Measurements from ENCODE around the gene ZBP1.

DNA sequence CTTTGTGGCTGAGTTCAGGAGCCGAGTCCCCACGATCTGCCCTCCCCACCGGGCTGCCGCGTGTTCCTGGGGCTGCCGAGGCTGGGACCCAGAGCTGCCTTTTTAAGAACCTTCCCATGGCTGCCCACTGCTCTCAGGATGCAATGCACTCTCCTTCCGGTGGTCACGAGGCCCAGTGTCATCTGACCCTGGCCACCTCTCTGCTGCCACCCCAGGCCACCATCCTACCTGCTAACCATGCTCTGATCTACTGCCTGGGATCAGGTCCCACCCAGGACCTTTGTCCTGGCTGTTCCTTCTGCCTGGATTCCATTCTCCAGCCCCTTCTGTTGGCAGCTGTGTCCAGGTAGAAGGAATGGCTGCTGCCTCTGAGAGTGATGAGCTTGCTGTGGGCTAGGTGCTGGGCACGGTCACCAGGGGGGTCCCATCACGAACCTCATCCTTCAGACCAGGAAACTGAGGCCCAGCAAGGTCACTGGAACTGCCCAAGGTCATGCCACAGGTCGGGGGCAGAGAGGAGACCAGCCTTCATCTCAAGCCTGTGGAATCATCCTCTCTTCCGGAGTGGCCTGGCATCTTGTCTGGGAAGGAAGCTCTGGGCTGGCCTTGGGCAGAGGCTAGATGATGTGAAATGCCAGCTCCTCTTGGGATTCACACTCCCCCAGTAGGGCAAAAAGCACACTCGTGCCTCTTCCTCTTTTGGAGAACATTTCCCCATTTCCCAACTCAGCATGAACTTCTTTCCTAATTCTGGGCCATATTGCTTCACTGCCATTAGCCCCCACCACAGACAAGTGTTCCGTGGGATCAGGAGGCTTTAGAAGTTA lies 38.8 kb downstream of the ZBP1 start:
- TF ChIP-seq POLR2A (IDR thresholded peaks at IDR 0.05; ENCODE audit: low read depth, low read length) (no peak), POLR2AphosphoS5 (IDR thresholded peaks at IDR 0.05; ENCODE audit: low read depth, low read length) (no peak), TAF1 (IDR thresholded peaks at IDR 0.05; ENCODE audit: borderline replicate concordance, low read depth, low read length) (no peak)

All from GM12892 (cell line).